Progenitor cell of endocrine pancreas (in vitro differentiated cells): ENCODE data around the gene POLR1B. TPM values are rescaled to one million over a fixed set of nuclear protein-coding genes. Genes with fewer than 3 reads are reported as not detected.
"Not testable (repeated sequence)": the region's sequence is repeated elsewhere in the genome, so short reads cannot be mapped to it uniquely, and the experiment has no call there.

Source experiments
- DNase-seq: peaks from one replicate; pipeline ENCODE4 v3.0.0; 2021; ENCODE audit warnings: low spot score; ENCODE audit not compliant: unreplicated experiment
- H3K27ac Mint-ChIP-seq: 2 replicates; pipeline ENCODE4 v1.8.0; 2021; ENCODE audit warnings: mild to moderate bottlenecking, moderate library complexity, mixed read lengths
- H3K27me3 Mint-ChIP-seq: 2 replicates; pipeline ENCODE4 v1.8.0; 2021; ENCODE audit warnings: mixed read lengths
- H3K36me3 Mint-ChIP-seq: 2 replicates; pipeline ENCODE4 v1.8.0; 2022; ENCODE audit warnings: mixed read lengths; ENCODE audit not compliant: insufficient read depth
- H3K4me1 Mint-ChIP-seq: 2 replicates; pipeline ENCODE4 v1.8.0; 2021; ENCODE audit warnings: low read depth, mixed read lengths
- H3K4me3 Mint-ChIP-seq: 2 replicates; pipeline ENCODE4 v1.8.0; 2021; ENCODE audit warnings: low read depth, mild to moderate bottlenecking, moderate library complexity, mixed read lengths
- H3K9me3 Mint-ChIP-seq: 2 replicates; pipeline ENCODE4 v1.8.0; 2021; ENCODE audit warnings: low read depth, mixed read lengths
- total RNA-seq: library from RNA; stranded (reverse); gene quantifications from 2 replicates; pipeline ENCODE4 v1.2.1, GENCODE V29; 2021
- TF ChIP-seq, protein P1 (sequence below): fragments of 200-600 bp; sonication (generic); IDR thresholded peaks from one replicate; pipeline ENCODE4 v1.5.0; 2021; ENCODE audit warnings: antibody characterized with exemption, mild to moderate bottlenecking; ENCODE audit not compliant: unreplicated experiment

Gene POLR1B
- total RNA-seq, 1 donor from 2014 or later = 35.9 TPM

DNA sequence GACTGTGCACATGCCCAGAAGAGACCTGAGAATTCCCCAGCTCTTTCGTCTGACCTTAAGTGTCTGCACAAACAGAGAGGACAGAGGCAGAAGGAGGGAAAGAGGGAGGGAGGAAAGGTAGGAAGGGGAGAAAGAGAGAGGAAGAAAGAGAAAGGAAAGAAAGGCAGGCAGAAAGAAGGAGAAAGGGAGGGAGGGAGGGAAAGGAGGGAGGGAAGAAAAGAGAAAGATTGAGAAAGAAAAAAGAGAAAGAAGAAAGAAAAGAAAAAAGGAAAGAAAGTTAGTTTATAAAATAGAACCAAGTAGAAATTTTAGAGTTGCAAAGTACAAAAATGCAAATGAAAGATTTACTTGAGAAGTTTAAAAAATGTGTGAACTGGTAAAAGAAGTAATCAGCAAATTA, 7.4 kb upstream of the POLR1B start:
- TF ChIP-seq, protein P1, sequence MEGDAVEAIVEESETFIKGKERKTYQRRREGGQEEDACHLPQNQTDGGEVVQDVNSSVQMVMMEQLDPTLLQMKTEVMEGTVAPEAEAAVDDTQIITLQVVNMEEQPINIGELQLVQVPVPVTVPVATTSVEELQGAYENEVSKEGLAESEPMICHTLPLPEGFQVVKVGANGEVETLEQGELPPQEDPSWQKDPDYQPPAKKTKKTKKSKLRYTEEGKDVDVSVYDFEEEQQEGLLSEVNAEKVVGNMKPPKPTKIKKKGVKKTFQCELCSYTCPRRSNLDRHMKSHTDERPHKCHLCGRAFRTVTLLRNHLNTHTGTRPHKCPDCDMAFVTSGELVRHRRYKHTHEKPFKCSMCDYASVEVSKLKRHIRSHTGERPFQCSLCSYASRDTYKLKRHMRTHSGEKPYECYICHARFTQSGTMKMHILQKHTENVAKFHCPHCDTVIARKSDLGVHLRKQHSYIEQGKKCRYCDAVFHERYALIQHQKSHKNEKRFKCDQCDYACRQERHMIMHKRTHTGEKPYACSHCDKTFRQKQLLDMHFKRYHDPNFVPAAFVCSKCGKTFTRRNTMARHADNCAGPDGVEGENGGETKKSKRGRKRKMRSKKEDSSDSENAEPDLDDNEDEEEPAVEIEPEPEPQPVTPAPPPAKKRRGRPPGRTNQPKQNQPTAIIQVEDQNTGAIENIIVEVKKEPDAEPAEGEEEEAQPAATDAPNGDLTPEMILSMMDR = no peak
- DNase-seq = no peak
- Mint-ChIP-seq H3K27me3 (no peaks in the 10 kb centered on the region), H3K4me1 (no peaks in the 10 kb centered on the region), H3K27ac (no peak overlapping the region), H3K4me3 (no peak overlapping the region), H3K36me3 (peaks cover 3% of the 10 kb centered on the region), H3K9me3 (no peaks in the 10 kb centered on the region)

DNA sequence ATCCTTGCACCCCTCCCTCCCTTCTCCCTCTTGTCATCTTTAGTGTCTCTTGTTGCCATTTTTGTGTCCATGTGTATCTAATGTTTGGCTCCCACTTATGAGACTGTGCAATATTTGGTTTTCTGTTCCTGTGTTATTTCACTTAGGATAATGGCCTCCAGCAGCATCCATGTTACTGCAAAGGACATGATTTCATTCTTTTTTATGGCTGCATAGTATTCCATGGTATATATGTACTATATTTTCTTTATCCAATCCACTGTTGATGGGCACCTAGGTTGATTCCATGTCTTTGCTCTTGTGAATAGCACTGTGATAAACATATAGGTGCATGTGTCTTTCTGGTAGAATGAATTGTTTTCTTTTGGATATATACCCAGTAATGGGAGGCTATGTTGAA, 5.6 kb upstream of the POLR1B start:
- not testable (repeated sequence) for DNase-seq, H3K27me3 Mint-ChIP-seq, H3K27ac Mint-ChIP-seq, H3K9me3 Mint-ChIP-seq, H3K4me1 Mint-ChIP-seq, H3K36me3 Mint-ChIP-seq, H3K4me3 Mint-ChIP-seq

DNA sequence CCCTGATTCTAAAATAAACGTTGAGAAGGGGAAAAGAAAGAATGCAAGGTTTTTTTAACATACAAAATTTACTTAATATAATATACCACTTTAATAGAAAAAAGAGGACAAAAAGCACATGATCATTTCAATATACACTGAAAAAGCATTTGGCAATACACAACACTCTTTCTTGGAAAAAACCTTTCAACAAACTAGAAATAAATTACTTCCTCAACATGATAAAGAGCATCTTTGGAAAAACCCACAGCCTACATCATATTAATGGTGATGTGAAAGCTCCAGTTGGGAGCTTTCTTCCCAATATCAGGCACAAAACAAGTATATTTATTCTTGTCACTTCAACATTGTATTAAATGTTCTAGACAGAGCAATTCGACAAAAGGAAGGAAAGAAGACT, 3.0 kb upstream of the POLR1B start:
- Mint-ChIP-seq H3K9me3 (no peaks in the 10 kb centered on the region), H3K4me3 (no peak overlapping the region), H3K27me3 (no peaks in the 10 kb centered on the region), H3K27ac (no peak overlapping the region), H3K4me1 (peaks cover 2% of the 10 kb centered on the region), H3K36me3 (no peaks in the 10 kb centered on the region)
- no peak for DNase-seq
- TF ChIP-seq, protein P1 = no peak

DNA sequence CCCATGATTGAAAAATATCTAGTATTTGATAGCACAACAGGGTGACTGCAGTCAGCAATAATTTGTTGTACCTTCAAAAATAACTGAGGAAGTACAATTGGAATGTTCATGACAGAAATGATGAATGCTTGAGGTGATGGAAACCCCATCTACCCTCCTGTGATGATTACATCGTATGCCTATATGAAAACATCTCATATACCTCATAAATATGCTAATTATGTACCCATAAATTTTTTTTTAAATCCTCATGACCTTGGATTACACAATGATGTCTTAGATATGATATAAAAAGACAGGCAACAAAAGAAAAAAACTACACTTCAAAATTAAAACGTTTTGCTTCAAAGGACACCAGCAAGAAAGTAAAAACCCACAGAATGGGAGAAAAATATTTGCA, 1.4 kb upstream of the POLR1B start:
- Mint-ChIP-seq H3K27me3 (no peaks in the 10 kb centered on the region), H3K27ac (no peak overlapping the region), H3K36me3 (no peaks in the 10 kb centered on the region), H3K4me1 (peaks cover 2% of the 10 kb centered on the region), H3K4me3 (no peak overlapping the region), H3K9me3 (no peaks in the 10 kb centered on the region)
- DNase-seq = no peak
- TF ChIP-seq, protein P1 = no peak

DNA sequence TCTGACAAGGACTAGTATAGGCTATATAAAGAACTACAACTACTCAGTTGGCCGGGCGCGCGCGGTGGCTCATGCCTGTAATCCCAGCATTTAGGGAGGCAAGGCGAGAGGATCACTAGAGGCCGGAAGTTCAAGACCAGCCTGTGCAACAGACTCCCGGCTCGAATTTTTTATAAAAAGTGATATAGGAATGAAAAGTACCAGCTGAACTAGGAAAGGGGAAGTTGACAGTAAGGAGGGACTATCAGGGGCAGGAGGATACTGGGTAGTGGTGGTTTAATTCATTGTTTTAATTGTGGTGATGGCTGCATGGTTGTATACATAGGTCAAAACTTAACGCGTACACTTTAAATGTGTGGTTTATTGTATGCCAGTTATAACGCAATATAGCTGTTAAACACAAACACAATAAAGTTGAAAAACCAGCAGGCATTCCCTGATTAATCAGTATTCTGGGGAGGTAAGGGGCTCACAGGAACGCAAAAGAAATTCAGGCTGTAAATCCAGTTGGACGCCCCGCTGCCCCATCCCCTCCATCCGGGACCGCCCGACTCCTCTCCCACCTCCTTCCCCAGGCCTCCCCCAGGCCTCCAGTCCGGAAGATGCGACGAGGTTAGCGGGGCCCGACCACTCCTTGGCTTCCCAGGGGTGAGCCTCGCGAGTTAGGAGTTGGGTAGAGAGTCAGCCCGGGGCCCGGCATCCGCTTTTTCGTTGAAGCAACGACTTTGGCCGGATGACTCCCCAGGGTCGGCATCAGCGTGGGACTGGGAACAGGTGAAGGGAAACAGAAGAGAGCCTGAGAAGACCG, 746 bp upstream of the POLR1B start:
- Mint-ChIP-seq H3K36me3 (no peaks in the 10 kb centered on the region), H3K4me1 (peaks cover 2% of the 10 kb centered on the region), H3K4me3 (no peak overlapping the region), H3K27me3 (no peaks in the 10 kb centered on the region), H3K27ac (no peak overlapping the region), H3K9me3 (no peaks in the 10 kb centered on the region)
- DNase-seq = peak; percentile 41
- TF ChIP-seq, protein P1 = no peak
